ENCODE measurements around the gene FBN2.
A peak's percentile ranks its signal among the peaks of the same experiment; 100 is the strongest.

FBN2 gene

DNA sequence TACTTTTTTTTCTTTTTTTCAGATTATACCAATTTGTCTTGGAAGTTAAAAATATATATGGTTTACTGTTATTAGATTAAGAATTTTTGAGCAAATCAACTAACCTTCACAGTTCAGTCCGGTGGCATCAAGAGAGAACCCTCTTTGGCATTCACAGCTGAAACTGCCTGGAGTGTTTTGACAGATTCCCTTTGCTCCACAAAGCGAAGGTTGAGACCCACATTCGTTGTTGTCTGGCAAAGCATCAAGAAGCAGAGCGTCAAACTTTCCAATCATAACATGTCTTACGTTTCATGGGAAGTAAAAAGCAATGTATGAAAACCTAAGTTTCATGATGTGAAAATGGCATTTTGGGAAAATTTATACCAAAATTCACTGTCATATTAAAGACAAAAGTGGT lies 264.3 kb downstream of the FBN2 start:
- TF ChIP-seq, protein P1, sequence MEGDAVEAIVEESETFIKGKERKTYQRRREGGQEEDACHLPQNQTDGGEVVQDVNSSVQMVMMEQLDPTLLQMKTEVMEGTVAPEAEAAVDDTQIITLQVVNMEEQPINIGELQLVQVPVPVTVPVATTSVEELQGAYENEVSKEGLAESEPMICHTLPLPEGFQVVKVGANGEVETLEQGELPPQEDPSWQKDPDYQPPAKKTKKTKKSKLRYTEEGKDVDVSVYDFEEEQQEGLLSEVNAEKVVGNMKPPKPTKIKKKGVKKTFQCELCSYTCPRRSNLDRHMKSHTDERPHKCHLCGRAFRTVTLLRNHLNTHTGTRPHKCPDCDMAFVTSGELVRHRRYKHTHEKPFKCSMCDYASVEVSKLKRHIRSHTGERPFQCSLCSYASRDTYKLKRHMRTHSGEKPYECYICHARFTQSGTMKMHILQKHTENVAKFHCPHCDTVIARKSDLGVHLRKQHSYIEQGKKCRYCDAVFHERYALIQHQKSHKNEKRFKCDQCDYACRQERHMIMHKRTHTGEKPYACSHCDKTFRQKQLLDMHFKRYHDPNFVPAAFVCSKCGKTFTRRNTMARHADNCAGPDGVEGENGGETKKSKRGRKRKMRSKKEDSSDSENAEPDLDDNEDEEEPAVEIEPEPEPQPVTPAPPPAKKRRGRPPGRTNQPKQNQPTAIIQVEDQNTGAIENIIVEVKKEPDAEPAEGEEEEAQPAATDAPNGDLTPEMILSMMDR (IDR thresholded peaks at IDR 0.05; ENCODE audit: low read depth, low read length), result no peak
- no peak for DNase-seq (ENCODE audit: extremely low read depth, low read depth)

DNA sequence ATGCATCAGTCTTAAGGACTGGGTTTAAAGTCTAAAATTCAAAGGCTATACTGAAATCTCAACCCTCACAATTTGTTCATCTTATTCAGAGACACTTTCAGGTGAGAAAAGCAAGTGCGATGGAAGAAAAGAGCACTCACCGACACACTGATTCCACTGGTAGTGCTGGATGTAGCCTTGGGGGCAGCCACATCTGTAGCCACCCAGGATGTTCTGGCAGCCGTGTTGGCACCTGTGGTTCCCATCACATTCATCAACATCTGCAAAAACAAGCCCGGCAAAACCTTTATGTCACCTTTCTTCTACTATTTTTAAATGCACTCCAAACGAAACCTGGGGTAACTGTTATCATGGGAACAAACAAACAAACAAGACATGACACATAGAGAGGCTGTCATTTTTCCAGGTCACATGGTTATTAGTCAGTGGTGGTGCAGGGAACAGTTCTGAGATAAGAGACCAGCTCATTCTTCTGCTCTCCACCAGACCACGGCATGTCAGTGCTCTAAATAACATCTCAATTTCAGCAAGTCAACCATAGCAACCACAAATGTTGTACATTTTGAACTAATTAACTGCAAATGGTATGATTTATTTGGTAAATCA lies 266.1 kb downstream of the FBN2 start:
- TF ChIP-seq, protein P1 (IDR thresholded peaks at IDR 0.05; ENCODE audit: low read depth, low read length), result no peak
- peak; percentile 56 for DNase-seq (ENCODE audit: extremely low read depth, low read depth)

- TF ChIP-seq, protein P1 (IDR thresholded peaks at IDR 0.05; ENCODE audit: low read depth, low read length), result no peak
- DNase-seq (ENCODE audit: extremely low read depth, low read depth), result no peak
These were observed 267.0 kb downstream of the FBN2 start for GRCh38 chr5:128271071-128271470.

DNA sequence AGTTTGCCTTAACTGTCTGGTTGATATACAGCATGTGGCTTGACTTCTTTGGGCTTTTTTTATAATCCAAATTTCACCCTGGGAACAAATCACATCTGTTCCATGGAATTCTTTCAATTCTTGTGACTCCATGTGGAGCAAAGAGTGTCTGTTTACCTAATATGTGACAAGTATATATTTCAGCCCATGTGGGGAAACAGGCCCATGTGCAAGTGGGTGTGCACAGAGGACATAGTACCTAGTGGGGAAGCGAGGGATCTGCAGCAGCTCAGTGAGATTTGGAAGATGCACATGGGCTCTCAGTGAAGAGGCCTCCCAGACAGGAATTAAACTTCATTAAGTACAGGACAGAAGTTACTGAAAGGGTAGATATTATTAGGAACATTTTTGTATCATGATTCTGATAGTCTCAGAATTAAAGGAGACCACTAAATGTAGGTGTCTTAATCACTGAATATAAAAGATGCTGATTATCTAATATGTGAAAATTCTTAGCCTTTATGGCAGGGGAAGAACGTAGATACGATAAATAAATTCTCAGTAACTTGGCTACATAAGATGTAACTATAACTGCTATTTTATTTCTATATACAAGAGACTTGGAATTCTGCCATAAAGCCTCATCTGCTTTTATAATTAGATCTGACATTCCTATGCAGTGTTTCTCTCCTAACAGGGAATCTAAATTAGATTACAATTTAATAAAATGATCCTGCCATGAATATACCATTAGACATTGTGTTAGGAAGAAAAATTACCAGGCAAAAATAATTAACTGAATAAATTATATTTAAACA lies 273.3 kb downstream of the FBN2 start:
- no peak for DNase-seq (ENCODE audit: extremely low read depth, low read depth)

DNA sequence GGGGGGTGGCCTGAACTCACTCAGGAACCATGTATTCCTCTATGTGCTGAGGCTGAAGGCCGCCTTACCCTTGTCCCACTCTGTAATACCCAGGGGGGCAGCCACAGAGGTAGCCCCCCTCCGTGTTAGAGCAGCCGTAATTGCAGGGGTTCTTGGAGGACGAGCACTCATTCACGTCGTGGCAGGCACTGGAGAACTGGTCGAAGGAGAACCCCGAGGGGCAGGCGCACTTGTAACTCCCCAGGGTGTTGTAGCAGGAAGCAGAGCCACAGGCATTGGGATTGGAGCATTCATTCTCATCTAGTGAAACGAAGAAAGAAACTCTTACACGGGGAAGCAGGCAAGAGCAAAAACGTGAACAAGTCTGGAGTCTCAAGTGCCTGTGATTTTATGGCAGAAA lies 274.7 kb downstream of the FBN2 start:
- DNase-seq (ENCODE audit: extremely low read depth, low read depth), result no peak
- TF ChIP-seq, protein P1 (IDR thresholded peaks at IDR 0.05; ENCODE audit: low read depth, low read length), result no peak

More for the DNA sequence above, 273.3 kb downstream of the FBN2 start:
- TF ChIP-seq, protein P1 (IDR thresholded peaks at IDR 0.05; ENCODE audit: low read depth, low read length), result no peak

GRCh38 chr5:128262911-128263310 lies 275.1 kb downstream of the FBN2 start:
- DNase-seq (ENCODE audit: extremely low read depth, low read depth), result no peak
- TF ChIP-seq, protein P1 (IDR thresholded peaks at IDR 0.05; ENCODE audit: low read depth, low read length), result no peak

DNA sequence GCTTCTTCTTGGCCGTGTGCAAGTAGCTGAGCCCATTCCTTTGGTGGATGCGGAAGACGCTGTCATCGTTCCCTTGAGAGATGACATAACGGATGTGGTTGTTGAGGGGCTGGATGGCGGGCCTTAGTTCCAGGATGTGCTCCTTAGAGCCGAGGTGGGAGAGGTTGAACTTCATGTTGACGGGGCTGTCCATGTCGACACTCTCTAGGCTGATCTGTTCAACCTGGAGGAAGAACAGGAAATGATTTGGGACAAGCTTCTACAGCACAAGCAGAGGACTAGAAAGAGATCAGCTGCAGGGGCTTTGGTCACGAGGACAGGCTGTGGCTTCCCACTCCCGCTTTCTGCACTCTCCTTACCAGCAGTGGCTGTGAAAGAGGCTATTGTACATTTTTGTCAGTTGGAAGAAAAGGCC lies 278.4 kb downstream of the FBN2 start:
- TF ChIP-seq, protein P1 (IDR thresholded peaks at IDR 0.05; ENCODE audit: low read depth, low read length), result no peak
- no peak for DNase-seq (ENCODE audit: extremely low read depth, low read depth)
